Measurements from ENCODE around the gene ENTPD3. TPM values are rescaled to one million over a fixed set of nuclear protein-coding genes. Genes with fewer than 3 reads are reported as not detected.

The ENTPD3 gene
- total RNA-seq (ENCODE audit: low replicate concordance), result not detected in 2 replicates

- Histone ChIP-seq H3K9me3 (ENCODE audit: low read depth) (no peaks in the 10 kb centered on the region), H3K4me3 (peak within 1 kb of the TSS; percentile 61), H3K4me2 (peak within 1 kb of the TSS; percentile 97), H3K79me2 (ENCODE audit: low read depth) (no peaks in the 10 kb centered on the region), H3K9ac (no peak within 1 kb of the TSS), H3K27me3 (peaks cover 61% of the 10 kb centered on the region), H3K27ac (no peak within 1 kb of the TSS), H3F3A (ENCODE audit: low read depth) (no peaks in the 10 kb centered on the region), H3K4me1 (no peaks in the 10 kb centered on the region), H2AFZ (replicated peaks) (peak within 1 kb of the TSS; percentile 38), H3K36me3 (no peaks in the 10 kb centered on the region), H4K20me1 (ENCODE audit: low read depth) (peaks cover 3% of the 10 kb centered on the region)
- TF ChIP-seq EZH2 (IDR thresholded peaks at IDR 0.05) (peak; percentile 94), EZH2phosphoT487 (IDR thresholded peaks at IDR 0.05) (peak; percentile 86), CTCF (IDR thresholded peaks at IDR 0.05) (no peak)
- Mint-ChIP-seq H3K27ac (no peak within 1 kb of the TSS), H3K4me3 (peak within 1 kb of the TSS; percentile 81), H3K27me3 (ENCODE audit: insufficient read depth, low read depth) (peaks cover 31% of the 10 kb centered on the region), H3K4me1 (peaks cover 16% of the 10 kb centered on the region), H3K36me3 (no peaks in the 10 kb centered on the region), H3K9me3 (no peaks in the 10 kb centered on the region)
- peak; percentile 66 for DNase-seq (ENCODE audit: low spot score)
Observed at GRCh38 chr3:40387001-40387894, at the start of gene ENTPD3. Gene ENTPD3, plus strand, starts transcription at chr3:40387184. Its CDS starts 874 bp downstream, at chr3:40388058.

GRCh38 chr3:40339871-40340270, 47.1 kb upstream of the ENTPD3 start:
- H4K20me1 ChIP-seq (ENCODE audit: low read depth), result no peaks in the 10 kb centered on the region
- no peak overlapping the region for H2AFZ ChIP-seq (replicated peaks)
- H3K9me3 ChIP-seq (ENCODE audit: low read depth), result no peaks in the 10 kb centered on the region
- no peaks in the 10 kb centered on the region for H3K27me3 ChIP-seq
- no peak for TF ChIP-seq EZH2 (IDR thresholded peaks at IDR 0.05)
- no peak for TF ChIP-seq CTCF (IDR thresholded peaks at IDR 0.05)
- no peak for TF ChIP-seq EZH2phosphoT487 (IDR thresholded peaks at IDR 0.05)
- no peak overlapping the region for H3K4me2 ChIP-seq
- H3F3A ChIP-seq (ENCODE audit: low read depth), result no peaks in the 10 kb centered on the region
- DNase-seq (ENCODE audit: low spot score), result no peak
- H3K4me3 ChIP-seq, result no peak overlapping the region
- Mint-ChIP-seq H3K9me3 (no peaks in the 10 kb centered on the region), H3K27me3 (ENCODE audit: insufficient read depth, low read depth) (peaks cover 5% of the 10 kb centered on the region), H3K4me1 (no peaks in the 10 kb centered on the region), H3K36me3 (no peaks in the 10 kb centered on the region), H3K4me3 (no peak overlapping the region), H3K27ac (no peak overlapping the region)
- H3K4me1 ChIP-seq, result no peaks in the 10 kb centered on the region
- H3K9ac ChIP-seq, result no peak overlapping the region
- H3K36me3 ChIP-seq, result no peaks in the 10 kb centered on the region
- H3K27ac ChIP-seq, result no peak overlapping the region
- H3K79me2 ChIP-seq (ENCODE audit: low read depth), result no peaks in the 10 kb centered on the region

- TF ChIP-seq EZH2 (IDR thresholded peaks at IDR 0.05) (no peak), EZH2phosphoT487 (IDR thresholded peaks at IDR 0.05) (no peak), CTCF (IDR thresholded peaks at IDR 0.05) (no peak)
Observed at GRCh38 chr3:40340541-40341170, 46.3 kb upstream of the ENTPD3 start.

More at GRCh38 chr3:40340541-40341170, 46.3 kb upstream of the ENTPD3 start:
- no peaks in the 10 kb centered on the region for H3K36me3 ChIP-seq
- no peak overlapping the region for H3K9ac ChIP-seq
- H3K4me1 Mint-ChIP-seq, result no peaks in the 10 kb centered on the region
- H3K4me3 Mint-ChIP-seq, result no peak overlapping the region
- H3K27ac ChIP-seq, result no peak overlapping the region
- no peaks in the 10 kb centered on the region for H3F3A ChIP-seq (ENCODE audit: low read depth)
- no peak for DNase-seq (ENCODE audit: low spot score)
- no peaks in the 10 kb centered on the region for H3K4me1 ChIP-seq
- H3K27me3 Mint-ChIP-seq (ENCODE audit: insufficient read depth, low read depth), result peaks cover 5% of the 10 kb centered on the region
- no peaks in the 10 kb centered on the region for H3K79me2 ChIP-seq (ENCODE audit: low read depth)
- no peak overlapping the region for H3K4me3 ChIP-seq
- H3K4me2 ChIP-seq, result no peak overlapping the region
- H4K20me1 ChIP-seq (ENCODE audit: low read depth), result no peaks in the 10 kb centered on the region
- H3K9me3 Mint-ChIP-seq, result no peaks in the 10 kb centered on the region
- H3K27me3 ChIP-seq, result no peaks in the 10 kb centered on the region
- no peak overlapping the region for H2AFZ ChIP-seq (replicated peaks)
- no peaks in the 10 kb centered on the region for H3K36me3 Mint-ChIP-seq
- H3K27ac Mint-ChIP-seq, result no peak overlapping the region
- H3K9me3 ChIP-seq (ENCODE audit: low read depth), result no peaks in the 10 kb centered on the region

Measured in neural progenitor cell (in vitro differentiated cells).